Heart right ventricle (tissue), 16 donors: ENCODE data around the gene NUCB1. TPM values are rescaled to one million over a fixed set of nuclear protein-coding genes. Genes with fewer than 3 reads are reported as not detected.
A peak's percentile ranks its signal among the peaks of the same experiment; 100 is the strongest.
"Not testable (repeated sequence)": the region's sequence is repeated elsewhere in the genome, so short reads cannot be mapped to it uniquely, and the experiment has no call there.

Source experiments
- ATAC-seq, 8 donors: fragments of 200-7000 bp; cut with Tn5 transposase; one replicate each; pipeline ENCODE4 v1.9.1; 2020; ENCODE audit warnings: mild to moderate bottlenecking in 8 of 8, moderate library complexity in 8 of 8, moderate number of reproducible peaks in 1 of 8
- DNase-seq, 2 donors: peaks; one replicate each; pipeline ENCODE4 v3.0.0-alpha.2; 2020
- H3K27ac ChIP-seq, 10 donors: fragments of 200-600 bp; sonication (generic) in 2 of 10; one replicate each; pipeline versions ENCODE4 v1.5.0 to v1.8.0; 2020 to 2022; ENCODE audit warnings: mild to moderate bottlenecking in 3 of 10
- H3K27me3 ChIP-seq, 7 donors: fragments of 200-600 bp; one replicate each; pipeline ENCODE4 v1.8.0; 2021 to 2022; ENCODE audit warnings: mild to moderate bottlenecking in 2 of 7
- H3K36me3 ChIP-seq, 9 donors: fragments of 200-600 bp; sonication (generic) in 1 of 9; one replicate each; pipeline versions ENCODE4 v1.5.0 to v1.8.0; 2020 to 2022; ENCODE audit warnings: mild to moderate bottlenecking in 2 of 9
- H3K4me1 ChIP-seq, 9 donors: fragments of 200-600 bp; sonication (generic) in 1 of 9; one replicate each; pipeline versions ENCODE4 v1.5.0 to v1.8.0; 2020 to 2022; ENCODE audit warnings: mild to moderate bottlenecking in 4 of 9
- H3K4me3 ChIP-seq, 10 donors: fragments of 200-600 bp; sonication (generic) in 2 of 10; one replicate each; pipeline versions ENCODE4 v1.5.0 to v1.8.0; 2020 to 2022; ENCODE audit warnings: mild to moderate bottlenecking in 7 of 10, moderate library complexity in 2 of 10
- H3K9me3 ChIP-seq, 11 donors: fragments of 200-600 bp in 10 of 11; sonication (generic) in 2 of 11; one replicate each; pipeline versions ENCODE4 v1.5.0 to v1.8.0; 2013 to 2022; ENCODE audit warnings: mild to moderate bottlenecking in 2 of 11, control low read depth in 1 of 11, moderate library complexity in 1 of 11
- WGBS, 2 donors: extraction: QIAGEN DNeasy Blood & Tissue Kit; methylation state at CpG; one replicate each; pipeline ENCODE4 v1.1.7; 2013; ENCODE audit warnings: inconsistent platforms in 1 of 2; 5-methylcytosine and 5-hydroxymethylcytosine counted together
- intact Hi-C, 10 donors: fragments of 100-400 bp; cut with DNase I; formaldehyde crosslinking; loops; one replicate each; pipeline versions ENCODE4 v1.11.1 to v1.14.2; 2022
- polyA plus RNA-seq, 2 donors: library from polyadenylated mRNA; stranded (reverse); fragments of 200-250 nt; gene quantifications; one replicate each; pipeline ENCODE4 v1.2.3, GENCODE V29; 2013
- total RNA-seq, 10 donors: library from RNA; stranded (reverse); fragmentation: NEBNext Ultra II Directional in 3 of 10; extraction: Animal tissue kit (Norgen Biotek cat#: 25700) in 3 of 10; gene quantifications; one replicate each; pipeline versions ENCODE4 v1.2.1 to v1.2.4, GENCODE V29; 2021 to 2023
- TF ChIP-seq, protein P1 (sequence below), 9 donors: fragments of 200-600 bp; sonication (generic) in 2 of 9; IDR thresholded peaks; one replicate each; pipeline versions ENCODE4 v1.5.0 to v1.8.0; 2021 to 2022; ENCODE audit warnings: antibody characterized with exemption in 9 of 9, mild to moderate bottlenecking in 5 of 9, moderate library complexity in 1 of 9
- donor health status: Arrhythmogenic right ventricular cardiomyopathy.
- donor health status: ischemic (EF 13 %, LVEDD 7.1; RV severe dilation, severe dysfunction).
- donor health status: healthy with polysubstance abuse.
- donor health status: DM: no; HTN: yes; CAD: no.
- donor health status: DM: no; HTN: no; CAD: no.
- donor health status: ischemic (EF 25% LVEDD 6.9; RV normal size, moderate dysfunction).
- donor health status: ischemic (EF 25% LVEDD 5.7; RV mildly dilated, moderate dysfunction).
- donor health status: healthy.
- donor health status: DM: yes; HTN: yes; CAD: no.
- donor health status: Ischemic cardiomyopathy.
- donor health status: ischemic (EF 35%, LVEDD 5.7; RV mildly dilated, moderate dysfunction).
- donor health status: nonischemic (EF 11% LVEDD 7.7; RV severe dilation, severe dysfunction).
- donor health status: DM: yes; HTN: yes; CAD: no.
- donor health status: PGD.
- donor health status: ischemic (EF 29% LVEDD 5.4; RV normal size, mild dysfunction).
- donor health status: nonischemic (EF 23%, LVEDD 6.1; RV moderate dilation, normal function).

Gene NUCB1
- total and polyA plus RNA-seq, 12 donors: 170 to 452 (median 304) TPM

DNA sequence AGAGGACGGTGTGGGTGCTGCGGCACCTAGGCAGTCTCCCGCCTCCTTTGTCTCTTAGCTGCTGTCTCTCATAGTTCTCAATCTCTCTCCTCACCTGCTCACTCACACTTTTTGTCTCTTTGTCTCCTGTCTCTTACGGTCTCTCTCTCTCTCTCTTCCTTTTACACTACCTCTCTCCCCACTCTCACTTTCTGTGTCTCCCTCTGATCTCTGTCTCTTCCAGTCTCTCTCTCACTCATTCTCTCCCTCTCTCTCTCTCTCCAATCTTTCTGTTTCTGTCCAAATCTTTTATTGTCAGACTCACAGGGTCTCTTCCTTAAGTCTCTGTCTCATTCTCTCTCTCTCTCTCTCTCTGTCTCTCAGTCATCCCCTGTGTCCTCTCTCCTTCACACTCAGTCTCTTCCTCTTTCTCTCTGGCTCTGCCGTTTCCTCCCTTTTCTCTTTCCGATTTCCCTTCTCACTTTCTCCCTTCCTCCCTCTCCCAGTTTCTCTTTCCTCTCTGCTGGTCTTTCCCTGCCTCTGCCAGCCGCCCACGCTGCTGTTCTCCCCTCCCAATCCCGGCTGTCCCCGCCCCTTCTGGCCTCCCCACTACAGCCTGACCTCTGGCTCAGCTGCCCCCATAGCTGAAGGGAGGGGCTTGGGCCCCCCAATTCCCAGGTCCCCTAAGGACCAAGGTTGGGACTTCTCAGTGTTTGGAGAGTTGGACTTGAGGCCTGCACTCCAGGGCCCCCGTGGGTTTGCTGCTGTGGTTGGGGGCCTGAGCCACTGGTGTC lies 31.8 kb upstream of the NUCB1 start, which contains the start of gene PLEKHA4:
TSS of gene PLEKHA4 (minus strand) at position 504 of the 773 bp plus-strand sequence. CDS start 997 bp downstream, outside the sequence.
- peaks cover 0 to 9% (median 0%) of the 10 kb centered on the region in 9 donors for H3K36me3 ChIP-seq
- peak within 1 kb of the TSS in 9 of 10 donors; percentile 18 to 51 (median 47) for H3K4me3 ChIP-seq
- no peaks in the 10 kb centered on the region for H3K9me3 ChIP-seq
- 26% methylated on average over 11 of the region's 11 CpGs for WGBS, 2 donors
- H3K27me3 ChIP-seq: no peaks in the 10 kb centered on the region
- ATAC-seq: peak in 7 of 8 donors; percentile 15 to 53 (median 25)
- DNase-seq: peak; percentile 81 to 84
- TF ChIP-seq, protein P1, sequence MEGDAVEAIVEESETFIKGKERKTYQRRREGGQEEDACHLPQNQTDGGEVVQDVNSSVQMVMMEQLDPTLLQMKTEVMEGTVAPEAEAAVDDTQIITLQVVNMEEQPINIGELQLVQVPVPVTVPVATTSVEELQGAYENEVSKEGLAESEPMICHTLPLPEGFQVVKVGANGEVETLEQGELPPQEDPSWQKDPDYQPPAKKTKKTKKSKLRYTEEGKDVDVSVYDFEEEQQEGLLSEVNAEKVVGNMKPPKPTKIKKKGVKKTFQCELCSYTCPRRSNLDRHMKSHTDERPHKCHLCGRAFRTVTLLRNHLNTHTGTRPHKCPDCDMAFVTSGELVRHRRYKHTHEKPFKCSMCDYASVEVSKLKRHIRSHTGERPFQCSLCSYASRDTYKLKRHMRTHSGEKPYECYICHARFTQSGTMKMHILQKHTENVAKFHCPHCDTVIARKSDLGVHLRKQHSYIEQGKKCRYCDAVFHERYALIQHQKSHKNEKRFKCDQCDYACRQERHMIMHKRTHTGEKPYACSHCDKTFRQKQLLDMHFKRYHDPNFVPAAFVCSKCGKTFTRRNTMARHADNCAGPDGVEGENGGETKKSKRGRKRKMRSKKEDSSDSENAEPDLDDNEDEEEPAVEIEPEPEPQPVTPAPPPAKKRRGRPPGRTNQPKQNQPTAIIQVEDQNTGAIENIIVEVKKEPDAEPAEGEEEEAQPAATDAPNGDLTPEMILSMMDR (IDR thresholded peaks at IDR 0.05): no peak
- H3K4me1 ChIP-seq: peaks cover 3 to 35% (median 26%) of the 10 kb centered on the region in 9 donors
- peak within 1 kb of the TSS in 9 of 10 donors; percentile 68 to 86 (median 83) for H3K27ac ChIP-seq
- intact Hi-C loops: no loop called here

DNA sequence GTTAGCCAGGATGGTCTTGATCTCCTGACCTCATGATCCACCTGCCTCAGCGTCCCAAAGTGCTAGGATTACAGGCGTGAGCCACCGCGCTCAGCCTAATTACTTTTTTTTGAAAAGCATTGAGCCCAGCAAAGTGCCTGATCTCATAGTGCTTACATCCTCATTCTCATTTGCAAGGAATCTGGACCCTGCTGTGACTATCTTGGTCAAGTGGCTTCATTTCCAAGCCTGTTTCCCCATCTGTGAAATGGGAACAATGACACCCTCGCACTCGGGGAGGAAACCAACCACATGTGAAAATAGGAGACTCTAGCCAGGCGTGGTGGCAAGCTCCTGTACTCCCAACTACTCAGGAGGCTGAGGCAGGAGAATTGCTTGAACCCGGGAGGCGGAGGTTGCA lies 30.1 kb upstream of the NUCB1 start:
- Histone ChIP-seq H3K36me3 (peaks cover 0 to 21% (median 17%) of the 10 kb centered on the region in 9 donors), H3K27me3 (no peaks in the 10 kb centered on the region), H3K9me3 (no peaks in the 10 kb centered on the region), H3K27ac (no peak overlapping the region), H3K4me3 (no peak overlapping the region), H3K4me1 (peaks cover 7 to 52% (median 39%) of the 10 kb centered on the region in 9 donors)
- WGBS, 2 donors: 95 to 96% methylated on average over 9 of the region's 9 CpGs
- no peak for ATAC-seq
- no peak for DNase-seq
- intact Hi-C loops: loop anchor here in 5 of 10 donors (5.0 to 10.0 kb wide), 3 partner anchors 95 to 492 kb away; partner anchors contain the start of genes FTL (in 4 of the 5), DKKL1 (in 1 of the 5) and TEAD2 (in 1 of the 5)
- TF ChIP-seq, protein P1 (IDR thresholded peaks at IDR 0.05): no peak

DNA sequence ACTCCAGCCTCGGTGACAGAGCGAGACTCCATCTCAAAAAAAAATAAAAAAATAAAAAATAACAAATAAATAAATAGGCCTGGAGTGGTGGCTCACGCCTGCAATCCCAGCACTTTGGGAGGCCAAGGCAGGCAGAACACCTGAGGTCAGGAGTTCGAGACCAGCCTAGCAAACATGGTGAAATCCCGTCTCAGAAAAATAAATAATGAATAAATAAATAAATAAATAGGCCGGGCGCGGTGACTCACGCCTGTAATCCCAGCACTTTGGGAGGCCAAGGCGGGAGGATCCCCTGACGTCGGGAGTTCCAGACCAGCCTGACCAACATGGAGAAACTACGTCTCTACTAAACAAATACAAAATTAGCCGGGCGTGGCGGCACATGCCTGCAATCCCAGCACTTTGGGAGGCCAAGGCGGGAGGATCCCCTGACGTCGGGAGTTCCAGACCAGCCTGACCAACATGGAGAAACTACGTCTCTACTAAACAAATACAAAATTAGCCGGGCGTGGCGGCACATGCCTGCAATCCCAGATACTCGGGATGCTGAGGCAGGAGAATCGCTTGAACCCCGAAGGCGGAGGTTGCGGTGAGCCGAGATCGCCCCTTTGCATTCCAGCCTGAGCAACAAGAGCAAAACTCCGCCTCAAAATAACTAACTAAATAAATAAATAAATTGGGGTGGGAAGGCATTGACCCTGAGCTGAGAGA lies 28.5 kb upstream of the NUCB1 start:
- Histone ChIP-seq H3K36me3 (peaks cover 0 to 36% (median 33%) of the 10 kb centered on the region in 9 donors), H3K4me1 (peaks cover 7 to 62% (median 53%) of the 10 kb centered on the region in 9 donors), H3K27ac (peak overlapping the region in 9 of 10 donors; percentile 96 to 100 (median 100)), H3K4me3 (peak overlapping the region in 6 of 10 donors; percentile 69 to 100 (median 97))
- H3K9me3 ChIP-seq, DNase-seq, H3K27me3 ChIP-seq, ATAC-seq: not testable (repeated sequence)
- WGBS, 2 donors: 82 to 84% methylated on average over 24 to 31 of the region's 31 CpGs
- intact Hi-C loops: loop anchor here in 7 of 10 donors (1.0 to 10.0 kb wide), 6 partner anchors 29 to 491 kb away; partner anchors contain the start of genes FTL (in 5 of the 7), NUCB1 (in 2 of the 7), DKKL1 (in 1 of the 7) and GYS1 (in 1 of the 7)

DNA sequence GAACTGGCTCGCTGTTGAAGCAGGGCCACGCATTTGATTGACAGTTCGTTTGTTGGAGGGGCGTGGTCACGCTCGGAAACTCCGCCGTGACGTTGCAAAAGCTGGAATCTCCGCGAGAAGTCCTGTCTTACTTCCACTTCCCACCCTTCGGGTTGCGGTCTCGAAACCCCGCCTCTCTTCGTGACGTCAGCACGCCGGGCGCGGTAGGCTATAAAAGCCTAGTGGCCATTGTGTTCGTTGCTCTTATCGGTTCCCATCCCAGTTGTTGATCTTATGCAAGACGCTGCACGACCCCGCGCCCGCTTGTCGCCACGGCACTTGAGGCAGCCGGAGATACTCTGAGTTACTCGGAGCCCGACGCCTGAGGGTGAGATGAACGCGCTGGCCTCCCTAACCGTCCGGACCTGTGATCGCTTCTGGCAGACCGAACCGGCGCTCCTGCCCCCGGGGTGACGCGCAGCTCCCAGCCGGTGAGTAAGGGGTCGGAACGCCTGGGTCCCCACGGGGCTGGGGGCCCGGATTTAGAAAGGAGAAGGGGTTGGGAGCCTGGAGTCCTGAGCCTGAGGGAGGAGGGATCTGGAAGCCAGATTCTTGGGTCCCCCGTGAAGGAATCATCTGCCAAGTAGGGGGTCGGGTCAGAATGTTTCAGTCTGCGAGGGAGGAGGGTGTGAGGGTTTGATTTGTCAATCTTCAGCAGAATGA lies 27.8 kb upstream of the NUCB1 start, which contains the start of gene PPP1R15A:
TSS of gene PPP1R15A (plus strand) at position 240 of the 702 bp plus-strand sequence. CDS start 813 bp downstream, outside the sequence.
- Histone ChIP-seq H3K4me3 (peak within 1 kb of the TSS; percentile 69 to 100 (median 92)), H3K27ac (peak within 1 kb of the TSS; percentile 96 to 100 (median 100)), H3K27me3 (no peaks in the 10 kb centered on the region), H3K9me3 (no peaks in the 10 kb centered on the region), H3K36me3 (peaks cover 0 to 43% (median 36%) of the 10 kb centered on the region in 9 donors), H3K4me1 (peaks cover 7 to 62% (median 53%) of the 10 kb centered on the region in 9 donors)
- peak; percentile 59 to 88 (median 78) for ATAC-seq
- 0 to 1% methylated on average over 53 of the region's 53 CpGs for WGBS, 2 donors
- peak; percentile 98 for DNase-seq
- TF ChIP-seq, protein P1 (IDR thresholded peaks at IDR 0.05): peak in 2 of 9 donors; percentile 10 to 19
- intact Hi-C loops: loop anchor here in 7 of 10 donors (1.0 to 10.0 kb wide), 6 partner anchors 28 to 490 kb away; partner anchors contain the start of genes FTL (in 5 of the 7), NUCB1 (in 2 of the 7), DKKL1 (in 1 of the 7) and GYS1 (in 1 of the 7)
